Nephron progenitor cell (in vitro differentiated cells): Measurements from ENCODE around the gene FBXO27.

Source experiments
- DNase-seq: peaks from one replicate; pipeline ENCODE4 v3.0.0; 2021
- H3K27ac Mint-ChIP-seq: 2 replicates; pipeline ENCODE4 v1.8.0; 2021; ENCODE audit warnings: mild to moderate bottlenecking, moderate library complexity, mixed read lengths
- H3K27me3 Mint-ChIP-seq: 2 replicates; pipeline ENCODE4 v1.8.0; 2021; ENCODE audit warnings: mild to moderate bottlenecking, low read depth, mixed read lengths; ENCODE audit not compliant: poor library complexity
- H3K36me3 Mint-ChIP-seq: 2 replicates; pipeline ENCODE4 v1.8.0; 2021; ENCODE audit warnings: low read depth, mixed read lengths
- H3K4me1 Mint-ChIP-seq: 2 replicates; pipeline ENCODE4 v1.8.0; 2021; ENCODE audit warnings: mixed read lengths
- H3K4me3 Mint-ChIP-seq: 2 replicates; pipeline ENCODE4 v1.8.0; 2021; ENCODE audit warnings: mild to moderate bottlenecking, moderate library complexity, mixed read lengths
- H3K9me3 Mint-ChIP-seq: 2 replicates; pipeline ENCODE4 v1.8.0; 2021; ENCODE audit warnings: mild to moderate bottlenecking, moderate library complexity, mixed read lengths
- TF ChIP-seq, protein P1 (sequence below): fragments of 200-600 bp; sonication (generic); IDR thresholded peaks from 2 replicates; pipeline ENCODE4 v1.5.0; 2021; ENCODE audit warnings: antibody characterized with exemption

The FBXO27 gene

DNA sequence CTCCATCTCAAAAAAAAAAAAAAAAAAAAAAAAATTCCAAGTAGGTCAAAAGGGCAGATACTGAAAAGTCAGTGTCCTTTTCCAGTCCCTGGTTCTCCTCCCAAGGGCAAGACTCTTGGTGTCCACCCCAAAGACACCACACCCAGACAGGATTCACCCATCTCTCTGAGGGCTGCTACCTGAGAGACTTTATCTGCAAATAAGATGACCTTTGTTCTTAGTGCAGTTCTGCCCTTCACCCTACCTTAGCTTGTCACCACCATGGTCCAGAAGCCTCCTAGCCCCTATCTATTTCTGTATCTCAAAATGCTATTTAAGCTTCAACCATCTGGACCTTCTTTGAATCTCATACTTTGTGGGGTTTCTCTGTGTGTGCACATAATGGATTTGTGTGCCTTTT lies 4.2 kb upstream of the FBXO27 start:
- DNase-seq, result no peak
- peaks cover 58% of the 10 kb centered on the region for H3K27me3 Mint-ChIP-seq
- no peak overlapping the region for H3K4me3 Mint-ChIP-seq
- peaks cover 7% of the 10 kb centered on the region for H3K4me1 Mint-ChIP-seq
- no peaks in the 10 kb centered on the region for H3K36me3 Mint-ChIP-seq
- no peak overlapping the region for H3K27ac Mint-ChIP-seq
- H3K9me3 Mint-ChIP-seq, result peaks cover 8% of the 10 kb centered on the region
- TF ChIP-seq, protein P1, sequence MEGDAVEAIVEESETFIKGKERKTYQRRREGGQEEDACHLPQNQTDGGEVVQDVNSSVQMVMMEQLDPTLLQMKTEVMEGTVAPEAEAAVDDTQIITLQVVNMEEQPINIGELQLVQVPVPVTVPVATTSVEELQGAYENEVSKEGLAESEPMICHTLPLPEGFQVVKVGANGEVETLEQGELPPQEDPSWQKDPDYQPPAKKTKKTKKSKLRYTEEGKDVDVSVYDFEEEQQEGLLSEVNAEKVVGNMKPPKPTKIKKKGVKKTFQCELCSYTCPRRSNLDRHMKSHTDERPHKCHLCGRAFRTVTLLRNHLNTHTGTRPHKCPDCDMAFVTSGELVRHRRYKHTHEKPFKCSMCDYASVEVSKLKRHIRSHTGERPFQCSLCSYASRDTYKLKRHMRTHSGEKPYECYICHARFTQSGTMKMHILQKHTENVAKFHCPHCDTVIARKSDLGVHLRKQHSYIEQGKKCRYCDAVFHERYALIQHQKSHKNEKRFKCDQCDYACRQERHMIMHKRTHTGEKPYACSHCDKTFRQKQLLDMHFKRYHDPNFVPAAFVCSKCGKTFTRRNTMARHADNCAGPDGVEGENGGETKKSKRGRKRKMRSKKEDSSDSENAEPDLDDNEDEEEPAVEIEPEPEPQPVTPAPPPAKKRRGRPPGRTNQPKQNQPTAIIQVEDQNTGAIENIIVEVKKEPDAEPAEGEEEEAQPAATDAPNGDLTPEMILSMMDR, result no peak

DNA sequence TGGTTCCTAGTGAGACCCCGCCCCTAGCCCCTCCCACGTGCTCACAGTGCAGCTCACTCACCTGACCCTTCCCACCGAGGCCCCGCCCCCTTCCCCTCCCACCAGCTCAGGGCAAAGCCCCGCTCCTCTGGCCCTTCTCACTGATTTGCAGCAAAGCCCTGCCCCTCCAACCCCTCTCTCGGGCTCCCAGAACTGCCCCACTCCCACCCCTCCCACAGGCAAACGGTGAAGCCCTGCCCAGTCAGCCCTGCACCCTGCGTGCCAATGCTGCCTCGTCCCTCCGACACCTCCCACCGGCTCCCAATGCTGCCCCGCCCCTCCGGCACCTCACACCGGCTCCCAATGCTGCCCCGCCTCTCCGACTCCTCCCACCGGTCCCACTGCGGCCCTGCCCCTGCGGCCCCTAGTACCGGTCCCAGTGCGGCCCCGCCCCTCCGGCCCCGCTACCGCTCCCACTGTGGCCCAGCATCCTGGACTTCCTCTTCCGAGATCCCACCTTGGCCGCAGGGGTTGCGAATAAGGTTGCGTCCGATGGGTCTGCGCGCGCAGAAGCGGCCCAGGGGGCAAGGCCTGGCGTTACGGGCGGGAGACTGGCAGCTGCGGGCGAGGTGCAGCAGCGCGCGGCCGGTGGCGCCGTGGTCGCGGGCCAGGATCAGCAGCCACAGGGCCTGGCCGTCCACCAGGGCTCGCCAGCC lies 834 bp downstream of the FBXO27 start:
- Mint-ChIP-seq H3K27ac (no peak overlapping the region), H3K36me3 (peaks cover 23% of the 10 kb centered on the region), H3K4me3 (peak overlapping the region; percentile 74), H3K27me3 (peaks cover 35% of the 10 kb centered on the region), H3K9me3 (peaks cover 18% of the 10 kb centered on the region), H3K4me1 (no peaks in the 10 kb centered on the region)
- TF ChIP-seq, protein P1, result no peak
- DNase-seq, result peak; percentile 97

DNA sequence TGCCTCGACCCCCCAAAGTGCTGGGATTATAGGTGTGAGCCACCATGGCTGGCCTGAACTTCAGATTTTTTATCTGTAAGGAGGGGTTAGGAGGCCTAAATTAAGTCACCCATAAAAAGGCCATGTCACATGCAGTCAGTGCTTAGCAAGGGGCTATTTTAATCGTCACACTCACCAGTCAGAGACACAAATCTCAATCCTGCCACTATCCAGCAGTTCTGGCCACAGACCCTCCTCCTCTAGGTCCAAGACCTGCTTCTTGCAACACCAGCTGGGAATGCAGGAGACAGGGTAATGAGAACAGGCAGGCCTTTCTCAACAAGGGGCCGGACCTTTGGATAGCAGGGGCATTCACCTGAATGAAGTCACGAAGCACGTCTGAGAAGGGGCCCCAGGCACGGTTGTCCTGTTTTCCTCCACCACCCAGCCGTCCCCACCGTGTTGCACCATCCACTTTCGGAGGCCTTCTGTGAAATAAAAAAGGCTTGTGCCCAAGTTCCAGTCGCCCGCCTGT lies 1.4 kb downstream of the FBXO27 start:
- Mint-ChIP-seq H3K4me3 (peak overlapping the region; percentile 74), H3K4me1 (no peaks in the 10 kb centered on the region), H3K27me3 (peaks cover 30% of the 10 kb centered on the region), H3K36me3 (peaks cover 29% of the 10 kb centered on the region), H3K9me3 (peaks cover 22% of the 10 kb centered on the region), H3K27ac (no peak overlapping the region)
- DNase-seq, result no peak
- TF ChIP-seq, protein P1, result no peak

DNA sequence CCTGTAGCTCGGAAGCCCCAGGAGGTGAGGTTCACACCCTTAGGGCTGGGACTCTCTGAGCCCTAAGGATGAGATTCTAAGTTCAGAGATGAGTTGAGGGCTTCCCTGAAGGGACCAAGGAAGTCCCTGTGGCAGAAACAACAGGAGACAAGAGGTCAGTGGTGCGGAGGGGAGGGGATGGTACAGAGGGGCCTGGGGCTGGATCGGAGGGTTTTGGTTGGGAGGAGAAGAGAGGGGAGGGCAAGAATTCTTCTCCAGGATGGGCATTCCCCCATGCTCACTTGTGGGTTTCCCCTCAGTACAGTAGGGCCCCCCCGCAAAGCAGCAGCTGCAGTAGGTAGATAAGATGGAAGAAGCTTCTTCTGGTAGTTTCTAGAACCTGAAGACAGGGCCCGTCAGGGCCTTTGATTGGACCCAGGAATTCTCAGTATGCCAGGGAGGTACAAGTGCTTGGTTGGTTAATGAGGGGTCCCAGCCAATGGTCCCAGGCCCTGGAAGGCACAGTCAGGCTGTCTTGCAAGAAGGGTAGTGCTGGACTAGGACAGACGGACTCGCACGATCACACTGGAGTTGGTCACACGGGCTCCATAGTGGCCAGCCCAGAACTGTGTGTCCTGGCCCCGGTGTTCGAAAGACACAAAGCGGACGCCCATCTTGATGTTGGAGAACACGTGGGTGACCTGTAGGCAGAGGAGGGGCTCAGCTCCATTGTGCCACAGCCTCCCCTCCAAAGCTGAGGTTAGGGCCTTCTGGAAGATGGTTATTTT lies 7.3 kb downstream of the FBXO27 start:
- no peak for DNase-seq
- Mint-ChIP-seq H3K9me3 (peaks cover 23% of the 10 kb centered on the region), H3K36me3 (peaks cover 28% of the 10 kb centered on the region), H3K27me3 (peaks cover 7% of the 10 kb centered on the region), H3K4me1 (no peaks in the 10 kb centered on the region), H3K4me3 (no peak overlapping the region), H3K27ac (no peak overlapping the region)
- TF ChIP-seq, protein P1, result no peak

DNA sequence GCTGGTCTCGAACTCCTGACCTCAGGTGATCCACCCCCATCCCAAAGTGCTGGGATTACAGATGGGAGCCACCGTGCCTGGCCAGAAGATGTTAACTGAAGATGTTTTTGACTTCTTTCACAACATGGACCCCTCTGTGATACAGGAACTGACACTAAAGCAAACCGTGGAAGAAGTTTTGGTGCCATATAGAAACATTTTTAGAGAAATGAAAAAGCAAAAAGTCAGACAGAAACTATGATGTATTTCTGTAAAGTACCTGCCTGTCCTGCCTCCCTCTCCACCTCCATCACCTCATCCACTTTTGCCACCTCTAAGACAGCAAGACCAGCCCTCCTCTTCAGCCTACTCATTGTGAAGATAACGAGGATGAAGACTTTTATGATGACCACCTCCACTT lies 11.3 kb downstream of the FBXO27 start:
- peaks cover 15% of the 10 kb centered on the region for H3K9me3 Mint-ChIP-seq

More for the DNA sequence above, 11.3 kb downstream of the FBXO27 start:
- no peak overlapping the region for H3K27ac Mint-ChIP-seq
- H3K4me1 Mint-ChIP-seq, result no peaks in the 10 kb centered on the region
- peaks cover 6% of the 10 kb centered on the region for H3K36me3 Mint-ChIP-seq
- peaks cover 23% of the 10 kb centered on the region for H3K27me3 Mint-ChIP-seq
- TF ChIP-seq, protein P1, result no peak
- H3K4me3 Mint-ChIP-seq, result no peak overlapping the region
- no peak for DNase-seq
